Caco-2 (cell line): Measurements from ENCODE around the gene RAB28. TPM values are rescaled to one million over a fixed set of nuclear protein-coding genes. Genes with fewer than 3 reads are reported as not detected.

Experiments
- BruUV-seq: library from RNA; stranded (reverse); fragments of 400-500 nt; replicated peaks from 2 replicates; lab custom pipeline; 2021; lab: Mats Ljungman, UMichigan
- CTCF ChIA-PET: fragments of 300-600 bp; sonication (Branson Sonifier 250); formaldehyde crosslinking; loops from one replicate; lab custom pipeline; 2022; ENCODE audit warnings: antibody characterized with exemption; lab: Charles Lee
- POLR2A ChIA-PET: fragments of 300-600 bp; sonication (Branson Sonifier 250); formaldehyde crosslinking; loops from one replicate; lab custom pipeline; 2022; ENCODE audit warnings: antibody characterized with exemption; lab: Charles Lee
- DNase-seq, 2 experiments: peaks; one replicate each; pipeline versions ENCODE4 v3.0.0 to v3.0.0-alpha.2; 2020 to 2022
- H3K27me3 ChIP-seq: replicated peaks from 2 replicates; pipeline ENCODE4 v1.6.0; 2011; ENCODE audit warnings: low read length; ENCODE audit not compliant: control insufficient read depth, insufficient read depth
- H3K36me3 ChIP-seq: 2 replicates; pipeline ENCODE4 v1.5.1; 2011; ENCODE audit warnings: low read length; ENCODE audit not compliant: control insufficient read depth, insufficient read depth
- H3K4me1 ChIP-seq: fragments of 250-450 bp; sonication (Bioruptor Pico); 2 replicates; pipeline ENCODE4 v1.5.1; 2020; ENCODE audit warnings: mild to moderate bottlenecking
- H3K4me3 ChIP-seq: 2 replicates; pipeline ENCODE4 v1.5.1; 2011; ENCODE audit warnings: low read depth, mild to moderate bottlenecking, control low read depth, low read length
- H3K9me3 ChIP-seq: fragments of 250-450 bp; sonication (Bioruptor Pico); 2 replicates; pipeline ENCODE4 v1.5.1; 2020; ENCODE audit warnings: mild to moderate bottlenecking, moderate library complexity
- H3K27ac Mint-ChIP-seq: one replicate; pipeline ENCODE4 v1.8.0; 2022; ENCODE audit warnings: mixed read lengths; ENCODE audit not compliant: unreplicated experiment
- H3K27me3 Mint-ChIP-seq: one replicate; pipeline ENCODE4 v1.8.0; 2022; ENCODE audit warnings: mixed read lengths; ENCODE audit not compliant: insufficient read depth, unreplicated experiment
- H3K36me3 Mint-ChIP-seq: one replicate; pipeline ENCODE4 v1.8.0; 2022; ENCODE audit warnings: mild to moderate bottlenecking, mixed read lengths; ENCODE audit not compliant: insufficient read depth, unreplicated experiment
- H3K4me1 Mint-ChIP-seq: one replicate; pipeline ENCODE4 v1.8.0; 2022; ENCODE audit warnings: low read depth, mixed read lengths; ENCODE audit not compliant: unreplicated experiment
- H3K4me3 Mint-ChIP-seq: one replicate; pipeline ENCODE4 v1.8.0; 2022; ENCODE audit warnings: mild to moderate bottlenecking, moderate library complexity, mixed read lengths; ENCODE audit not compliant: unreplicated experiment
- H3K9me3 Mint-ChIP-seq: one replicate; pipeline ENCODE4 v1.8.0; 2022; ENCODE audit warnings: mixed read lengths; ENCODE audit not compliant: unreplicated experiment
- CTCF ChIP-seq, 2 experiments: fragments of 200-600 bp in 1 of 2; IDR thresholded peaks; 1 replicate in 1 of 2; 2 replicates in 1 of 2; pipeline versions ENCODE4 v1.5.1 to v1.8.0; 2011 to 2022; ENCODE audit warnings: antibody characterized with exemption in 1 of 2, control low read depth in 1 of 2, inconsistent platforms in 1 of 2, low read depth in 1 of 2, low read length in 1 of 2, mild to moderate bottlenecking in 1 of 2, moderate library complexity in 1 of 2; ENCODE audit not compliant: insufficient read depth in 1 of 2, severe bottlenecking in 1 of 2, unreplicated experiment in 1 of 2
- intact Hi-C: fragments of 100-400 bp; cut with micrococcal nuclease; formaldehyde crosslinking; loops from one replicate; pipeline ENCODE4 v1.10.0; 2022; ENCODE audit not compliant: unreplicated experiment
- total RNA-seq: library from RNA; stranded (reverse); gene quantifications from 2 replicates; pipeline ENCODE4 v1.2.3, GENCODE V29; 2022

Gene RAB28
- total RNA-seq, 1 experiment from 2014 or later: 14.5 TPM

GRCh38 chr4:13511101-13511500, 27.0 kb upstream of the RAB28 start:
- Mint-ChIP-seq H3K27ac (no peak overlapping the region), H3K4me3 (no peak overlapping the region), H3K27me3 (peaks cover 10% of the 10 kb centered on the region), H3K4me1 (no peaks in the 10 kb centered on the region), H3K9me3 (no peaks in the 10 kb centered on the region), H3K36me3 (no peaks in the 10 kb centered on the region)
- no peak for TF ChIP-seq CTCF (IDR thresholded peaks at IDR 0.05; ENCODE audit: insufficient read depth in 1 of 2, low read depth in 1 of 2, low read length in 1 of 2, severe bottlenecking in 1 of 2, unreplicated experiment in 1 of 2)
- ChIA-PET CTCF (no interaction called here), POLR2A (no interaction called here)
- Histone ChIP-seq H3K4me3 (no peak overlapping the region), H3K4me1 (no peaks in the 10 kb centered on the region), H3K27me3 (no peaks in the 10 kb centered on the region), H3K36me3 (no peaks in the 10 kb centered on the region), H3K9me3 (no peaks in the 10 kb centered on the region)
- BruUV-seq: no TSS peak
- DNase-seq: no peak
- intact Hi-C loops: no loop called here

GRCh38 chr4:13509442-13509841, 25.3 kb upstream of the RAB28 start:
- peaks cover 6% of the 10 kb centered on the region for H3K27me3 Mint-ChIP-seq
- Histone ChIP-seq H3K4me3 (no peak overlapping the region), H3K27me3 (no peaks in the 10 kb centered on the region), H3K9me3 (no peaks in the 10 kb centered on the region), H3K36me3 (no peaks in the 10 kb centered on the region), H3K4me1 (no peaks in the 10 kb centered on the region)
- no peaks in the 10 kb centered on the region for H3K4me1 Mint-ChIP-seq
- TF ChIP-seq CTCF (IDR thresholded peaks at IDR 0.05; ENCODE audit: insufficient read depth in 1 of 2, low read depth in 1 of 2, low read length in 1 of 2, severe bottlenecking in 1 of 2, unreplicated experiment in 1 of 2): no peak
- no peaks in the 10 kb centered on the region for H3K9me3 Mint-ChIP-seq
- BruUV-seq: no TSS peak
- CTCF ChIA-PET: no interaction called here
- H3K36me3 Mint-ChIP-seq: no peaks in the 10 kb centered on the region
- no peak overlapping the region for H3K27ac Mint-ChIP-seq
- no peak for DNase-seq
- intact Hi-C loops: no loop called here
- H3K4me3 Mint-ChIP-seq: no peak overlapping the region
- POLR2A ChIA-PET: no interaction called here

- peaks cover 9% of the 10 kb centered on the region for H3K27me3 Mint-ChIP-seq
- Histone ChIP-seq H3K27me3 (no peaks in the 10 kb centered on the region), H3K36me3 (no peaks in the 10 kb centered on the region), H3K4me1 (no peaks in the 10 kb centered on the region), H3K4me3 (no peak overlapping the region), H3K9me3 (no peaks in the 10 kb centered on the region)
- no peak for TF ChIP-seq CTCF (IDR thresholded peaks at IDR 0.05; ENCODE audit: insufficient read depth in 1 of 2, low read depth in 1 of 2, low read length in 1 of 2, severe bottlenecking in 1 of 2, unreplicated experiment in 1 of 2)
- CTCF ChIA-PET: no interaction called here
- POLR2A ChIA-PET: no interaction called here
- no peaks in the 10 kb centered on the region for H3K9me3 Mint-ChIP-seq
- H3K27ac Mint-ChIP-seq: no peak overlapping the region
- no TSS peak for BruUV-seq
- H3K4me1 Mint-ChIP-seq: no peaks in the 10 kb centered on the region
- no peaks in the 10 kb centered on the region for H3K36me3 Mint-ChIP-seq
- intact Hi-C loops: no loop called here
- H3K4me3 Mint-ChIP-seq: no peak overlapping the region
- no peak for DNase-seq
Measured at GRCh38 chr4:13504374-13504773, 20.2 kb upstream of the RAB28 start.
